Neuronal stem cell (in vitro differentiated cells): ENCODE measurements around the gene HDAC4.

Experiments used
- DNase-seq: peaks from one replicate; pipeline ENCODE4 v3.0.0-alpha.2; 2013; ENCODE audit warnings: low spot score
- H2AFZ ChIP-seq: one replicate; pipeline ENCODE4 v1.6.1; 2013; ENCODE audit warnings: mild to moderate bottlenecking, low read length, inconsistent platforms
- H2AK5ac ChIP-seq: 2 replicates; pipeline ENCODE4 v1.6.1; 2013; ENCODE audit warnings: low read depth, mild to moderate bottlenecking, inconsistent platforms, low read length, moderate library complexity, mixed read lengths
- H2BK120ac ChIP-seq: 2 replicates; pipeline ENCODE4 v1.6.1; 2013; ENCODE audit warnings: low read depth, mild to moderate bottlenecking, inconsistent platforms, low read length, moderate library complexity, mixed read lengths
- H2BK12ac ChIP-seq: one replicate; pipeline ENCODE4 v1.6.1; 2013; ENCODE audit warnings: low read length, inconsistent platforms
- H2BK15ac ChIP-seq: 2 replicates; pipeline ENCODE4 v1.6.1; 2013; ENCODE audit warnings: mild to moderate bottlenecking, low read length, inconsistent platforms, mixed read lengths
- H2BK5ac ChIP-seq: one replicate; pipeline ENCODE4 v1.6.1; 2013; ENCODE audit warnings: inconsistent platforms, mild to moderate bottlenecking, low read length, moderate library complexity
- H3K14ac ChIP-seq: one replicate; pipeline ENCODE4 v1.6.1; 2013; ENCODE audit warnings: low read length, inconsistent platforms
- H3K18ac ChIP-seq: 2 replicates; pipeline ENCODE4 v1.6.1; 2013; ENCODE audit warnings: low read length, inconsistent platforms
- H3K23ac ChIP-seq: 2 replicates; pipeline ENCODE4 v1.6.1; 2013; ENCODE audit warnings: low read depth, mild to moderate bottlenecking, mixed read lengths, low read length, inconsistent platforms; ENCODE audit not compliant: poor library complexity
- H3K27ac ChIP-seq: replicated peaks from 3 replicates; pipeline ENCODE4 v1.5.1; 2013; ENCODE audit warnings: low read length, inconsistent platforms
- H3K27me3 ChIP-seq, 3 experiments: 2 replicates each; pipeline ENCODE4 v1.6.1; 2013; ENCODE audit warnings: low read length in 3 of 3, mild to moderate bottlenecking in 2 of 3, inconsistent platforms in 1 of 3, low read depth in 1 of 3, mixed read lengths in 1 of 3, moderate library complexity in 1 of 3; ENCODE audit not compliant: control insufficient read depth in 3 of 3, insufficient read depth in 3 of 3
- H3K36me3 ChIP-seq, 2 donors: replicated peaks in 1 of 2; 2 replicates each; pipeline ENCODE4 v1.6.1; 2013; ENCODE audit warnings: low read length in 2 of 2; ENCODE audit not compliant: control insufficient read depth in 2 of 2, insufficient read depth in 2 of 2
- H3K4ac ChIP-seq: 2 replicates; pipeline ENCODE4 v1.6.1; 2013; ENCODE audit warnings: inconsistent platforms, mild to moderate bottlenecking, low read length, moderate library complexity
- H3K4me1 ChIP-seq, 2 donors: 1 replicate in 1 of 2; 2 replicates in 1 of 2; pipeline ENCODE4 v1.6.1; 2013; ENCODE audit warnings: low read length in 2 of 2, low read depth in 1 of 2; ENCODE audit not compliant: control insufficient read depth in 2 of 2, insufficient read depth in 1 of 2
- H3K4me2 ChIP-seq: one replicate; pipeline ENCODE4 v1.6.1; 2013; ENCODE audit warnings: mild to moderate bottlenecking, low read length, inconsistent platforms; ENCODE audit not compliant: insufficient read depth, poor library complexity, severe bottlenecking
- H3K4me3 ChIP-seq, 2 donors: 2 replicates each; pipeline ENCODE4 v1.5.1; 2013; ENCODE audit warnings: low read length in 2 of 2, mild to moderate bottlenecking in 2 of 2, inconsistent platforms in 1 of 2, moderate library complexity in 1 of 2
- H3K79me1 ChIP-seq: one replicate; pipeline ENCODE4 v1.6.1; 2013; ENCODE audit warnings: low read depth, mild to moderate bottlenecking, inconsistent platforms, low read length, moderate library complexity
- H3K9ac ChIP-seq: one replicate; pipeline ENCODE4 v1.6.1; 2013; ENCODE audit warnings: mild to moderate bottlenecking, low read depth, low read length, inconsistent platforms; ENCODE audit not compliant: poor library complexity
- H3K9me3 ChIP-seq, 2 donors: replicated peaks in 1 of 2; 2 replicates each; pipeline versions ENCODE3 to v1.6.1; 2013; ENCODE audit warnings: low read length in 2 of 2, mild to moderate bottlenecking in 2 of 2, inconsistent platforms in 1 of 2, low read depth in 1 of 2, mixed read lengths in 1 of 2, moderate library complexity in 1 of 2; ENCODE audit not compliant: control insufficient read depth in 2 of 2, insufficient read depth in 1 of 2
- H4K8ac ChIP-seq: one replicate; pipeline ENCODE4 v1.6.1; 2013; ENCODE audit warnings: low read depth, mild to moderate bottlenecking, inconsistent platforms, low read length, moderate library complexity
- H4K91ac ChIP-seq: one replicate; pipeline ENCODE4 v1.6.1; 2013; ENCODE audit warnings: low read length, low read depth, mild to moderate bottlenecking, inconsistent platforms; ENCODE audit not compliant: poor library complexity
- WGBS, 2 donors: extraction: QIAGEN DNeasy Blood & Tissue Kit; methylation state at CpG; one replicate each; pipeline ENCODE4 v1.1.7; 2013; ENCODE audit warnings: missing lambda C conversion rate in 2 of 2, mixed read lengths in 1 of 2; ENCODE audit not compliant: insufficient read length in 2 of 2, insufficient replicate concordance in 1 of 2; ENCODE audit errors: extremely low coverage in 2 of 2; 5-methylcytosine and 5-hydroxymethylcytosine counted together

HDAC4 gene

GRCh38 chr2:239181074-239181902 lies 219.5 kb downstream of the HDAC4 start:
- Histone ChIP-seq H3K4ac (no peak overlapping the region), H3K18ac (peak overlapping the region; percentile 74), H3K27ac (no peak overlapping the region)

GRCh38 chr2:239180526-239181073 lies 220.2 kb downstream of the HDAC4 start:
- H3K36me3 ChIP-seq: peaks cover 10 to 27% of the 10 kb centered on the region in 2 donors
- peaks cover 15% of the 10 kb centered on the region for H3K79me1 ChIP-seq
- no peaks in the 10 kb centered on the region for H3K27me3 ChIP-seq
- H2BK15ac ChIP-seq: no peak overlapping the region
- peaks cover 0 to 9% of the 10 kb centered on the region in 2 donors for H3K4me1 ChIP-seq
- H2BK5ac ChIP-seq: peak overlapping the region; percentile 19
- no peak for DNase-seq
- WGBS, 2 donors: no CpG with 5 or more reads among the region's 14 CpGs
- H2AK5ac ChIP-seq: no peak overlapping the region
- H3K23ac ChIP-seq: peak overlapping the region; percentile 49
- H2AFZ ChIP-seq: no peak overlapping the region
- no peak overlapping the region for H2BK120ac ChIP-seq
- no peak overlapping the region for H2BK12ac ChIP-seq
- no peak overlapping the region for H3K14ac ChIP-seq
- H3K4me3 ChIP-seq: no peak overlapping the region
- H3K9me3 ChIP-seq: peaks cover 0 to 9% of the 10 kb centered on the region in 2 donors
- no peak overlapping the region for H3K18ac ChIP-seq
- no peak overlapping the region for H3K4me2 ChIP-seq
- H3K27ac ChIP-seq: no peak overlapping the region
- H4K8ac ChIP-seq: no peak overlapping the region
- H3K9ac ChIP-seq: no peak overlapping the region
- H4K91ac ChIP-seq: no peak overlapping the region
- no peak overlapping the region for H3K4ac ChIP-seq

More at GRCh38 chr2:239181074-239181902, 219.5 kb downstream of the HDAC4 start:
- H2BK120ac ChIP-seq: no peak overlapping the region
- H3K9me3 ChIP-seq: peaks cover 0 to 8% of the 10 kb centered on the region in 2 donors
- no peak overlapping the region for H2BK12ac ChIP-seq
- no peak overlapping the region for H3K4me2 ChIP-seq
- peaks cover 0 to 9% of the 10 kb centered on the region in 2 donors for H3K4me1 ChIP-seq
- no peak for DNase-seq
- H3K36me3 ChIP-seq: peaks cover 9 to 29% of the 10 kb centered on the region in 2 donors
- peak overlapping the region; percentile 24 for H4K8ac ChIP-seq
- H4K91ac ChIP-seq: no peak overlapping the region
- H2AFZ ChIP-seq: no peak overlapping the region
- H3K4me3 ChIP-seq: no peak overlapping the region
- peak overlapping the region; percentile 47 for H3K14ac ChIP-seq
- H2BK15ac ChIP-seq: no peak overlapping the region
- peak overlapping the region; percentile 19 for H2BK5ac ChIP-seq
- H3K23ac ChIP-seq: no peak overlapping the region
- peak overlapping the region; percentile 55 for H3K9ac ChIP-seq
- H3K27me3 ChIP-seq: no peaks in the 10 kb centered on the region
- H2AK5ac ChIP-seq: peak overlapping the region; percentile 32
- H3K79me1 ChIP-seq: peaks cover 15% of the 10 kb centered on the region
- no CpG with 5 or more reads among the region's 21 CpGs for WGBS, 2 donors

- Histone ChIP-seq H3K9me3 (peaks cover 7 to 12% of the 10 kb centered on the region in 2 donors), H3K23ac (peak overlapping the region; percentile 57), H3K4me3 (no peak overlapping the region), H3K18ac (no peak overlapping the region), H3K14ac (peak overlapping the region; percentile 75), H3K4ac (no peak overlapping the region), H2BK5ac (no peak overlapping the region), H4K91ac (no peak overlapping the region), H3K36me3 (peaks cover 13 to 29% of the 10 kb centered on the region in 2 donors), H2AFZ (no peak overlapping the region), H3K27ac (no peak overlapping the region), H2BK12ac (no peak overlapping the region), H4K8ac (no peak overlapping the region), H2AK5ac (no peak overlapping the region), H3K4me2 (no peak overlapping the region), H3K79me1 (peaks cover 15% of the 10 kb centered on the region), H3K9ac (peak overlapping the region; percentile 30), H3K4me1 (peaks cover 0 to 9% of the 10 kb centered on the region in 2 donors), H2BK120ac (no peak overlapping the region), H3K27me3 (no peaks in the 10 kb centered on the region), H2BK15ac (no peak overlapping the region)
- DNase-seq: no peak
- WGBS, 2 donors: no CpG with 5 or more reads among the region's 22 CpGs
Observed at GRCh38 chr2:239179851-239180371, 220.9 kb downstream of the HDAC4 start.

- Histone ChIP-seq H3K23ac (no peak overlapping the region), H3K18ac (peak overlapping the region; percentile 29), H3K4me3 (no peak overlapping the region), H2BK5ac (no peak overlapping the region), H3K4ac (no peak overlapping the region), H4K91ac (no peak overlapping the region), H3K27me3 (no peaks in the 10 kb centered on the region), H3K4me1 (peaks cover 0 to 9% of the 10 kb centered on the region in 2 donors), H2BK12ac (no peak overlapping the region), H3K36me3 (peaks cover 13 to 35% of the 10 kb centered on the region in 2 donors), H4K8ac (no peak overlapping the region), H2AK5ac (no peak overlapping the region), H3K27ac (no peak overlapping the region), H2AFZ (no peak overlapping the region), H3K9me3 (peaks cover 15 to 16% of the 10 kb centered on the region in 2 donors), H3K14ac (no peak overlapping the region), H3K79me1 (peaks cover 15% of the 10 kb centered on the region), H2BK120ac (no peak overlapping the region), H3K9ac (no peak overlapping the region), H3K4me2 (no peak overlapping the region), H2BK15ac (no peak overlapping the region)
- DNase-seq: no peak
- WGBS, 2 donors: no CpG with 5 or more reads among the region's 26 CpGs
Observed at GRCh38 chr2:239178954-239179353, 221.9 kb downstream of the HDAC4 start.
